PC-3 (cell line): Measurements from ENCODE around the gene DISC1. TPM values are rescaled to one million over a fixed set of nuclear protein-coding genes. Genes with fewer than 3 reads are reported as not detected.

Source experiments
- ATAC-seq: fragments of 200-7000 bp; cut with Tn5 transposase; 2 replicates; pipeline ENCODE4 v1.9.1; 2020; ENCODE audit warnings: mild to moderate bottlenecking, moderate library complexity
- BruUV-seq: library from RNA; stranded (reverse); fragments of 400-500 nt; replicated peaks from 2 replicates; lab custom pipeline; 2021; lab: Mats Ljungman, UMichigan
- CTCF ChIA-PET: fragments of 300-600 bp; sonication (Branson Sonifier 250); formaldehyde crosslinking; loops from one replicate; lab custom pipeline; 2022; ENCODE audit warnings: antibody characterized with exemption; lab: Charles Lee
- POLR2A ChIA-PET: fragments of 300-600 bp; sonication (Branson Sonifier 250); formaldehyde crosslinking; loops from one replicate; lab custom pipeline; 2022; ENCODE audit warnings: antibody characterized with exemption; ENCODE audit not compliant: unreplicated experiment; lab: Charles Lee
- DNase-seq: peaks from one replicate; pipeline ENCODE4 v3.0.0-alpha.2; 2015
- H2AFZ ChIP-seq: fragments of 300-600 bp; sonication (generic); 2 replicates; pipeline ENCODE4 v1.6.0; 2016; ENCODE audit warnings: antibody characterized with exemption, low read length
- H3F3A ChIP-seq: fragments of 300-600 bp; sonication (generic); one replicate; pipeline ENCODE4 v1.6.0; 2017; ENCODE audit warnings: antibody characterized with exemption, low read length, control low read depth, mild to moderate bottlenecking; ENCODE audit not compliant: unreplicated experiment
- H3K27ac ChIP-seq: fragments of 300-600 bp; sonication (generic); 2 replicates; pipeline ENCODE4 v1.5.1; 2016; ENCODE audit warnings: mild to moderate bottlenecking, low read length
- H3K27me3 ChIP-seq: fragments of 300-600 bp; sonication (generic); 2 replicates; pipeline ENCODE4 v1.6.1; 2016; ENCODE audit warnings: low read length, mixed read lengths
- H3K36me3 ChIP-seq: fragments of 300-600 bp; sonication (generic); 2 replicates; pipeline ENCODE4 v1.6.1; 2016; ENCODE audit warnings: low read depth, mixed run types, low read length, mixed read lengths
- H3K4me1 ChIP-seq: fragments of 300-600 bp; sonication (generic); 2 replicates; pipeline ENCODE4 v1.5.1; 2016; ENCODE audit warnings: low read length; ENCODE audit not compliant: insufficient read depth
- H3K4me2 ChIP-seq: fragments of 300-600 bp; sonication (generic); 2 replicates; pipeline ENCODE4 v1.6.0; 2016; ENCODE audit warnings: low read length
- H3K4me3 ChIP-seq: fragments of 300-600 bp; sonication (generic); 2 replicates; pipeline ENCODE4 v1.5.1; 2016; ENCODE audit warnings: mild to moderate bottlenecking, low read length, mixed read lengths
- H3K79me2 ChIP-seq: fragments of 300-600 bp; sonication (generic); 2 replicates; pipeline ENCODE4 v1.6.1; 2017; ENCODE audit warnings: low read length, mixed read lengths
- H3K9ac ChIP-seq: fragments of 300-600 bp; sonication (generic); 2 replicates; pipeline ENCODE4 v1.6.0; 2016; ENCODE audit warnings: mild to moderate bottlenecking, low read length
- H3K9me2 ChIP-seq: fragments of 300-600 bp; sonication (generic); replicated peaks from 2 replicates; pipeline ENCODE4 v1.6.1; 2016; ENCODE audit warnings: mixed run types, low read length, mixed read lengths
- H3K9me3 ChIP-seq: fragments of 300-600 bp; sonication (generic); 2 replicates; pipeline ENCODE4 v1.6.1; 2016; ENCODE audit warnings: low read length, mixed read lengths
- H4K20me1 ChIP-seq: fragments of 300-600 bp; sonication (generic); 2 replicates; pipeline ENCODE4 v1.6.1; 2016; ENCODE audit warnings: low read length, mixed read lengths
- CTCF ChIP-seq: fragments of 300-600 bp; sonication (generic); conservative IDR thresholded peaks from 2 replicates; pipeline ENCODE4 v1.5.1; 2017; ENCODE audit warnings: antibody characterized with exemption, low read depth, mild to moderate bottlenecking, low read length
- EZH2 ChIP-seq: fragments of 300-600 bp; sonication (generic); IDR thresholded peaks from one replicate; pipeline ENCODE4 v1.6.1; 2017; ENCODE audit warnings: antibody characterized with exemption, mild to moderate bottlenecking, low read length; ENCODE audit not compliant: unreplicated experiment
- EZH2phosphoT487 ChIP-seq: fragments of 300-600 bp; sonication (generic); IDR thresholded peaks from 2 replicates; pipeline ENCODE4 v1.6.1; 2018; ENCODE audit warnings: mild to moderate bottlenecking, antibody characterized with exemption, low read length, borderline replicate concordance
- intact Hi-C: fragments of 100-400 bp; cut with micrococcal nuclease; formaldehyde crosslinking; loops from 2 replicates; pipeline ENCODE4 v1.9.0; 2023
- total RNA-seq: library from RNA; depleted of rRNA; stranded (reverse); fragments of >200 nt; gene quantifications from 2 replicates; pipeline ENCODE4 v1.2.3, GENCODE V29; 2014

The DISC1 gene
- total RNA-seq, 1 experiment from 2014 or later: 3.4 TPM

GRCh38 chr1:232005300-232005699 lies 378.7 kb downstream of the DISC1 start:
- no peak overlapping the region for H3K27ac ChIP-seq
- ChIA-PET CTCF (no interaction called here), POLR2A (no interaction called here)
- no peaks in the 10 kb centered on the region for H4K20me1 ChIP-seq
- no TSS peak for BruUV-seq
- no peaks in the 10 kb centered on the region for H3K9me3 ChIP-seq
- H3K4me3 ChIP-seq: no peak overlapping the region
- H3K79me2 ChIP-seq: no peaks in the 10 kb centered on the region
- DNase-seq: no peak
- H3K4me1 ChIP-seq: no peaks in the 10 kb centered on the region
- no peaks in the 10 kb centered on the region for H3K36me3 ChIP-seq
- no peaks in the 10 kb centered on the region for H3F3A ChIP-seq
- H3K9ac ChIP-seq: no peak overlapping the region
- no peak overlapping the region for H3K4me2 ChIP-seq
- no peak for ATAC-seq
- no peak overlapping the region for H2AFZ ChIP-seq
- 0 out of 2 replicates have a peak, but pooled peaks cover 3% of the 10 kb centered on the region for H3K9me2 ChIP-seq
- intact Hi-C loops: no loop called here
- no peaks in the 10 kb centered on the region for H3K27me3 ChIP-seq
- TF ChIP-seq EZH2 (no peak), EZH2phosphoT487 (no peak), CTCF (no peak)

- Histone ChIP-seq H3K9ac (no peak overlapping the region), H3K27me3 (no peaks in the 10 kb centered on the region), H2AFZ (no peak overlapping the region), H3K27ac (no peak overlapping the region), H3K79me2 (no peaks in the 10 kb centered on the region), H3K4me3 (no peak overlapping the region), H3K9me3 (no peaks in the 10 kb centered on the region), H4K20me1 (no peaks in the 10 kb centered on the region), H3K4me2 (no peak overlapping the region), H3F3A (no peaks in the 10 kb centered on the region), H3K9me2 (0 out of 2 replicates have a peak, but pooled peaks cover 3% of the 10 kb centered on the region), H3K4me1 (no peaks in the 10 kb centered on the region), H3K36me3 (no peaks in the 10 kb centered on the region)
- CTCF ChIA-PET: no interaction called here
- no peak for DNase-seq
- BruUV-seq: no TSS peak
- POLR2A ChIA-PET: no interaction called here
- no peak for TF ChIP-seq EZH2
- no peak for TF ChIP-seq EZH2phosphoT487
- no peak for TF ChIP-seq CTCF
- ATAC-seq: no peak
- intact Hi-C loops: loop anchor here (10.0 kb wide), 1 partner anchor 615 kb away; no protein-coding TSS in a partner anchor
These were observed 383.2 kb downstream of the DISC1 start for GRCh38 chr1:232009741-232010140.

- no peak for TF ChIP-seq EZH2phosphoT487
- TF ChIP-seq CTCF: no peak
- no peak for TF ChIP-seq EZH2
- ChIA-PET CTCF (no interaction called here), POLR2A (no interaction called here)
- H3K27ac ChIP-seq: no peak overlapping the region
- no TSS peak for BruUV-seq
- no peaks in the 10 kb centered on the region for H3K9me3 ChIP-seq
- no peaks in the 10 kb centered on the region for H3F3A ChIP-seq
- no peaks in the 10 kb centered on the region for H3K79me2 ChIP-seq
- no peaks in the 10 kb centered on the region for H4K20me1 ChIP-seq
- H3K9ac ChIP-seq: no peak overlapping the region
- H3K9me2 ChIP-seq: 0 out of 2 replicates have a peak, but pooled peaks cover 3% of the 10 kb centered on the region
- DNase-seq (no peak), ATAC-seq (no peak)
- H3K4me1 ChIP-seq: no peaks in the 10 kb centered on the region
- intact Hi-C loops: loop anchor here (10.0 kb wide), 1 partner anchor 613 kb away; no protein-coding TSS in a partner anchor
- no peak overlapping the region for H3K4me2 ChIP-seq
- no peaks in the 10 kb centered on the region for H3K27me3 ChIP-seq
- no peak overlapping the region for H2AFZ ChIP-seq
- no peaks in the 10 kb centered on the region for H3K36me3 ChIP-seq
- no peak overlapping the region for H3K4me3 ChIP-seq
These were observed 385.4 kb downstream of the DISC1 start for GRCh38 chr1:232011961-232012360.
